ENCODE data around the gene DDB1.

The DDB1 gene

GRCh38 chr11:61332797-61333549 is at the start of gene DDB1, which contains the start of gene TKFC:
DDB1 (minus strand) TSS chr11:61333105; CDS start chr11:61332968, 137 bp downstream.
TKFC (plus strand) TSS chr11:61333228; CDS start chr11:61334729, 1,501 bp downstream.
- DNase-seq (ENCODE audit: low spot score): peak; percentile 91

GRCh38 chr11:61380884-61381283 is 48.0 kb upstream of the DDB1 start:
- DNase-seq (ENCODE audit: low spot score): no peak

GRCh38 chr11:61378713-61379313 is 45.9 kb upstream of the DDB1 start:
- DNase-seq (ENCODE audit: low spot score): no peak

GRCh38 chr11:61377461-61378160 is 44.7 kb upstream of the DDB1 start:
- no peak for DNase-seq (ENCODE audit: low spot score)

- no peak for DNase-seq (ENCODE audit: low spot score)
Measured at GRCh38 chr11:61375761-61376108, 42.8 kb upstream of the DDB1 start.

GRCh38 chr11:61372659-61373420 is 39.9 kb upstream of the DDB1 start:
- DNase-seq (ENCODE audit: low spot score): no peak

GRCh38 chr11:61370349-61371005 is 37.6 kb upstream of the DDB1 start:
- DNase-seq (ENCODE audit: low spot score): no peak

GRCh38 chr11:61369372-61370348 is 36.8 kb upstream of the DDB1 start:
- DNase-seq (ENCODE audit: low spot score): no peak

- no peak for DNase-seq (ENCODE audit: low spot score)
Measured at GRCh38 chr11:61368646-61369045, 35.7 kb upstream of the DDB1 start.

- no peak for DNase-seq (ENCODE audit: low spot score)
Measured at GRCh38 chr11:61367406-61367805, 34.5 kb upstream of the DDB1 start.

GRCh38 chr11:61364012-61364675 is 31.2 kb upstream of the DDB1 start:
- no peak for DNase-seq (ENCODE audit: low spot score)

GRCh38 chr11:61362542-61362875 is 29.6 kb upstream of the DDB1 start:
- DNase-seq (ENCODE audit: low spot score): no peak

GRCh38 chr11:61361741-61362541 is 29.0 kb upstream of the DDB1 start, which contains the start of the genes CYB561A3 and TMEM138:
CYB561A3 (minus strand) TSS chr11:61361882; CDS start chr11:61356713, 5,169 bp downstream.
TMEM138 (plus strand) TSS chr11:61362374; CDS start chr11:61364391, 2,017 bp downstream.
- peak; percentile 93 for DNase-seq (ENCODE audit: low spot score)

- DNase-seq (ENCODE audit: low spot score): peak; percentile 20
Measured at GRCh38 chr11:61361237-61361740, 28.4 kb upstream of the DDB1 start.

- DNase-seq (ENCODE audit: low spot score): no peak
Measured at GRCh38 chr11:61359516-61359915, 26.6 kb upstream of the DDB1 start.

- DNase-seq (ENCODE audit: low spot score): no peak
Measured at GRCh38 chr11:61358566-61358965, 25.7 kb upstream of the DDB1 start.

GRCh38 chr11:61357894-61358239 is 25.0 kb upstream of the DDB1 start:
- DNase-seq (ENCODE audit: low spot score): no peak

- no peak for DNase-seq (ENCODE audit: low spot score)
Measured at GRCh38 chr11:61357233-61357893, 24.5 kb upstream of the DDB1 start.

Data from putamen (tissue), 1 donor.